ENCODE results near the gene MGLL.

MGLL gene

DNA sequence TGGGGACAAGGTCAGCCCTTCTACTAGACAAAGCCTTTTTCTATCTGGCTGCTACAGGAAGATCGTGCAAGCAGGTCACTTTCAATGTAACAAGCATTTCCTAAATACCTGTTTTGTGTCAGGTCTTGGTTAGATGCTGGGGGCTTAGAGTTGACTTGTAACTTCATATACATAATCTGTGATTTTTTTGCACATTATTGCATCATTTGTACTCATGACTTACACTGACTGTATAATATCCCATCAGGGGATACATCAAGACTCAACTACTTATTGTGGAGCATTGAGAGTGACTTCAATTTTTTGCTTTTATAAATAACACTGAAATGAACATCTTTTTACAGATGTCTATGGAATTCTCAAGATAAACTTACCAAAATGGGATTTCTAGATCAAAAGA lies 80.6 kb downstream of the MGLL start:
- no peak overlapping the region for H3K9ac ChIP-seq (ENCODE audit: low read depth, low read length)
- no peaks in the 10 kb centered on the region for H3K9me3 ChIP-seq (ENCODE audit: control insufficient read depth, insufficient read depth, low read length)
- H3K36me3 ChIP-seq (ENCODE audit: insufficient read depth, low read length): no peaks in the 10 kb centered on the region
- 0 out of 2 replicates have a peak, but pooled peaks cover 5% of the 10 kb centered on the region for H3K4me1 ChIP-seq (ENCODE audit: insufficient read depth, low read length)

DNA sequence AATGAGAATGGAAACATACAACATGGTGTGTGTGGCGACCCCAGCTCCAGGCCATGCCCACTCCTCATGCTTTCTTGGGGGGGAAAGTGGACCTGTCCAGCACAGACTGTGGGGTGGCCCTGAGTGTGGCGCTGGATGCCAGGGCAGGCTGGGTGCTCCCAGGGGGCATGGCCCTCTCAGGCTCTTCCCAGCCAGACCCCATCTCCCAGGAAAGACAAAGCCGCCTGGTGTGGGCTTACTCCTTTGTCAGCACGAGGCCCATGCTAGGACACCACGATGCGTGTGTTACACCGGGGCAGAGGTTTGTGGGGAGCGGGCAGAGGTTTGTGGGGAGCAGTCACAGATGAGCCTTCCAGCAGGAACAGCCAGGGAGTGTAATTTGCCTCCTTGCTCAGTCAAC lies 81.1 kb downstream of the MGLL start:
- Histone ChIP-seq H3K4me1 (ENCODE audit: insufficient read depth, low read length) (peaks cover 6% of the 10 kb centered on the region; the same call in 1 of the 2 replicates), H3K9me3 (ENCODE audit: control insufficient read depth, insufficient read depth, low read length) (no peaks in the 10 kb centered on the region), H3K36me3 (ENCODE audit: insufficient read depth, low read length) (no peaks in the 10 kb centered on the region), H3K9ac (ENCODE audit: low read depth, low read length) (no peak overlapping the region)

DNA sequence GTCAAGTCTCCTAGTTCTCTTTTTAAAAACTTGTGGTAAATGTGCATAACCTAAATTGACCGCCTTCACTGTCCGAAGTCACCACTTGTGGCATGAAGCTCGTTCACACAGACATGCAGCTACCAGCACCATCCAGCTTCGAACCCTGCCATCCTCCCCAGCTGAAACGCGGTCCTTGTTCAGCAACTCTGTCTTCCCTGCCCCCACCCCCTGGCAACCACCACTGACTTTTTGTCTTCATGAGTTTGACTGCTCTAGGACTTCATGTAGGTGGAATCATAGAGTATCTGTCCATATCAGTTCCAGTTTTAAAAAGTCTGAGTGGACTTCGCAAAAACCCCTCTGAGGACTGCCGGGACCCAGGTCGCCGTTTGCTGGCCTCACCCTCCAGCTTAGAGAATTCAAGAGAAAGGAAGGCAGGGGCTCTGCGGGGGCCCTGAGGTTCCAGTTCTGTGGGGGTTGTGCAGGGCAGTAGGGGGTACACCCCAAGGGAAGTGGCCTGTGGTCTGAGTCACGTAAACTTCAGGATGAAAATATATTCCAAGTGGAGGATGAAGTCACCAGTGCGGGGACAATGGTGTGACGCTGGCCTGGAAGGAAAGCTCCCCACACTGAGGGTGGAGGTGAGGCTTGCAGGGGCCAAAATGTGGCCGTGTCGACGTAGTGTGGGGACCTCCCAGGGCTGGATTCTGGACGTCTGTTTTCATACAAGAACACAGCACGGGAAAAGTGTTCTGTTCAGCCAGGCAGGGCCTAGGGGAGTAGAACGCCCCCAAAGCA lies 82.0 kb downstream of the MGLL start:
- Histone ChIP-seq H3K4me1 (ENCODE audit: insufficient read depth, low read length) (peaks cover 10% of the 10 kb centered on the region; the same call in 1 of the 2 replicates), H3K9me3 (ENCODE audit: control insufficient read depth, insufficient read depth, low read length) (no peaks in the 10 kb centered on the region), H3K9ac (ENCODE audit: low read depth, low read length) (no peak overlapping the region), H3K36me3 (ENCODE audit: insufficient read depth, low read length) (no peaks in the 10 kb centered on the region)

DNA sequence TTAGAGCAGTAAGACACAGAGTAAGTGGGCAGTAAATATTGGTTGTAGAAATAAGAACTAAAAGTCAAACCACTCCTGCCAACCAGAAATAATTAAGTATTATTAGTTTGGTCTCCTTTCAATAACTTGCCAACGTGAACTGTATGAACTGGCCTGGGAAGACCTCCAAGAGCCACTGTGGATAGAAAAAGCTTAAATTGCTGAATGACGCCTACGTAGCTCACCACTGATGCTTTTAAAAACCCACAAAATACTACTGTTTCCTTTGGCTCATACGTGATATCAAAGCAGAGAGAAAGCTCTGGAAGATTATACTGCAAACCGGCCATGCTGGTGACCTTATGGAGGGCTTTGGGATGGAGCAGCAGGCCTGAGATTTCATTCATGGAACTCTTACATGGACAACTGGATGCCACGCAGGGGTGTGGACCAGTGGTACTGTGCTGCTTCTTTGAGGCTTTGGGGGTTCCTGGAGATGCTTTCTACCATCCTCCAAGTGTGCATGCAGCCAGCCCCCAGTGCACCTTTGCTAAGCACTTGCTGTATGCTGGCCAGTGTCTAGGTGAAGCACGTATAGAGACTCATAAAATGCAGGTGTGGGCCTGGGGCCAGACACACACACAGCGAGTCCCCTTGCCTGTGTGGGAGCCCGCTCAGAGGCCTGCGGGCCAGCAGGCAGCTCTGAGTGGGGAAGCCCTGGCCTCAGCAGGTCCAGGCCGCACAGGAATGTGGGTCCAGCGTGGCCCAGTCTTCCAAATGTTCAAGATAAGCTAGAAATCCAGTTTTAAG lies 82.8 kb downstream of the MGLL start:
- Histone ChIP-seq H3K36me3 (ENCODE audit: insufficient read depth, low read length) (no peaks in the 10 kb centered on the region), H3K4me1 (ENCODE audit: insufficient read depth, low read length) (peaks cover 15% of the 10 kb centered on the region; the same call in 1 of the 2 replicates), H3K9me3 (ENCODE audit: control insufficient read depth, insufficient read depth, low read length) (no peaks in the 10 kb centered on the region), H3K9ac (ENCODE audit: low read depth, low read length) (no peak overlapping the region)

DNA sequence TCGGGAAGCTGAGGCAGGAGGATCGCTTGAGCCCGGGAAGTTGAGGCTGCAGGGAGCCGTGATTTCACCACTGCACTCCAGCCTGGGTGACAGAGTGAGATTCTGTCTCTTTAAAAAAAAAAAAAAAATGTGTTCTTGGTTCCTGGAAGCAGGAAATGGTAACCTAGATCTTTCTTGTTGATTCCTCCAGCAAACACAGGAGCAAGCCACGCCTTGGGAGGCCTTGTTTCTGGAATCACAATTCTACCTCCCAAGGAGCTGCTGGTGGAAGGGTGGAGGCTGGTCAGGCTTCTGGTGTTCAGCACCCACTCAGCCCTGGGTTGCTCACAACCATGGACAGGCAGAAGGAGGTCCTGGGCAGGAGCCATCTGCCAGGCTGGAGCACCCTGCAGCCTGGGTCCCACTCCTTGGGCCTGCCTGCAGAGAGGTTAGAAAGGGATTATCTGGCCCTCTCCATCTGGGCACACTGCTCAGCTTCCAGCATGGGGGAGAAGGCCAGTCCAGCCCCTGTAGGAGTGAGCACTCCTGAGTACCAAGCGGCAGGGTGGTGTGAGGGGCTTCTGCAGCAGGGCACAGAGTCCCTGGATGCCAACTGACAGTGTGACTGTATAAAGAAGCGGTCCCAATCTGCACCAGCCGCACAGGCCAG lies 84.0 kb downstream of the MGLL start:
- Histone ChIP-seq H3K9me3 (ENCODE audit: control insufficient read depth, insufficient read depth, low read length) (no peaks in the 10 kb centered on the region), H3K9ac (ENCODE audit: low read depth, low read length) (no peak overlapping the region), H3K36me3 (ENCODE audit: insufficient read depth, low read length) (no peaks in the 10 kb centered on the region), H3K4me1 (ENCODE audit: insufficient read depth, low read length) (peaks cover 23% of the 10 kb centered on the region; the same call in 1 of the 2 replicates)

DNA sequence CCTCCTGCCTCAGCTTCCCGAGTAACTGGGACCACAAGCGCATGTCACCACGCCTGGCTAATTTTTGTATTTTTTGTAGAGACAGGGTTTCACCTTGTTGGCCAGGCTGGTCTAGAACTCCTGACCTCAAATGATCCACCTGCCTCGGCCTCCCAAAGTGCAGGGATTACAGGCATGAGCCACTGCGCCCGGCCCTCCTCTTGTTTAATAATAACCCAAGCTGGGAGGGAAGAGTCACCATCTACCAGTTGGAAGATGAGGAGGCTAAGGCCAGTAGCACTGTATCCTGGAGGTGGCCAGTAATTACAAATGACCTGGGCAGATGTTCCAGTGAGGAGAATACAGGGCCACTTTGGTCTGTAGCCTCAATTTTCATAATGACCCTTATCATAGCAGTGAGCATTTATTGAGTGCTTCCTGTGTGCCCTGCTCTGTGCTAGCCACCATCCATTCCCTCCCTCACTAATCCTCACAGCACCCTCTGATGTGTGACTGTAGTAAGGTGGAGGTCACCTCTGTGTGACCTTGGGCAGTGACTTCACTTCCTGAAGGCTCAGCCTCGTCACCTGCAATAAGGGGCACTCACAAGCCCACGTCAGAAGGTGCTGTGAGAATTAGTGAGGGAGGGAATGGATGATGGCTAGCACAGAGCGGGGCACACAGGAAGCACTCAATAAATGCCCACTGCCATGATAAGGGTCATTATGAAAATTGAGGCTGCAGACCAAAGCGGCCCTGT lies 85.3 kb downstream of the MGLL start:
- H3K9me3 ChIP-seq (ENCODE audit: control insufficient read depth, insufficient read depth, low read length): no peaks in the 10 kb centered on the region
- H3K4me1 ChIP-seq (ENCODE audit: insufficient read depth, low read length): peaks cover 31% of the 10 kb centered on the region
- H3K36me3 ChIP-seq (ENCODE audit: insufficient read depth, low read length): no peaks in the 10 kb centered on the region
- no peak overlapping the region for H3K9ac ChIP-seq (ENCODE audit: low read depth, low read length)

DNA sequence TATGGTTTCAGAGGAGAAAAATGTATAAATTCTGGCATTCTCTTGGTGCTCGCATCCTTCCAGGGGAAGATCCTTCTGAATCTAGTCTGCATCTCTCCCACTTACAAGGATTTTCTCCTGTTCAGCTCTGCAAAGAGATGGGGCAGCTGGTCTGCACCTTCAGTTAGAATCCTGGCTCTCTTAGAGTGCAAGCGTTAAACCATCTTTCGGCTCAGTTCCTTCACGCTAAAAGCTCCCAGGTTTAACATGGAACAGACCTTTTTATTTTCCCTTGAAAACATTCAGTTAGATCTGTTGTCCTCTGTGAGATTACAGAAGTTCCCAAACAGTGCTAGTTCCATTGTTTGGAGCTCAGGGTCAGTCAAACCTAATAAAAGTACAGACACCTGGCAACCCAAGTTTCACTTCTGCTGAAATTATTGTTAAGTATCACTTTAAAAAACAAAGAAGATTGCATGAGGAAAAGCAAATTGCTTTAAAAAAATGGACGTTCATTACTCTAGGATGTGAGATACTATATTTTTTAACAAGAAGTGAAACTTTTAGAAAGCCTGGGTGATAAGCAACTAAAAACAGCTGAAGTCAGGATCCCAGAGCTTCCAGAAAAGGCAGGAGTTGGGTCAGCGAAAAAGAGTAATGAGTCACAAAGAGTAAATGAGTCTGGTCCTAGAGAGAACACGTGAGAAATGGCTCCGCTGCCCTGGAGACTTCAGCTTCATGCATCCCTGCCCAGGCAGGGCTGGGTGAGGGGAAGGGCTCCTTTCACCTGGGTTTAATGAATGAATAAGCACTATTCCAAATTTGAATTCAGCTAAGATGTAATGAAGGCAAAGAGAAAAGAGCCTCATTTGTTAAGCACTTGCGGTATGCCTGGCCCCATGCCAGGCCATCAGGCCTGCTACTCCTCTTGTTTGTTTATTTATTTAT lies 86.3 kb downstream of the MGLL start:
- Histone ChIP-seq H3K4me1 (ENCODE audit: insufficient read depth, low read length) (peaks cover 38% of the 10 kb centered on the region), H3K9me3 (ENCODE audit: control insufficient read depth, insufficient read depth, low read length) (no peaks in the 10 kb centered on the region), H3K36me3 (ENCODE audit: insufficient read depth, low read length) (no peaks in the 10 kb centered on the region), H3K9ac (ENCODE audit: low read depth, low read length) (no peak overlapping the region)

DNA sequence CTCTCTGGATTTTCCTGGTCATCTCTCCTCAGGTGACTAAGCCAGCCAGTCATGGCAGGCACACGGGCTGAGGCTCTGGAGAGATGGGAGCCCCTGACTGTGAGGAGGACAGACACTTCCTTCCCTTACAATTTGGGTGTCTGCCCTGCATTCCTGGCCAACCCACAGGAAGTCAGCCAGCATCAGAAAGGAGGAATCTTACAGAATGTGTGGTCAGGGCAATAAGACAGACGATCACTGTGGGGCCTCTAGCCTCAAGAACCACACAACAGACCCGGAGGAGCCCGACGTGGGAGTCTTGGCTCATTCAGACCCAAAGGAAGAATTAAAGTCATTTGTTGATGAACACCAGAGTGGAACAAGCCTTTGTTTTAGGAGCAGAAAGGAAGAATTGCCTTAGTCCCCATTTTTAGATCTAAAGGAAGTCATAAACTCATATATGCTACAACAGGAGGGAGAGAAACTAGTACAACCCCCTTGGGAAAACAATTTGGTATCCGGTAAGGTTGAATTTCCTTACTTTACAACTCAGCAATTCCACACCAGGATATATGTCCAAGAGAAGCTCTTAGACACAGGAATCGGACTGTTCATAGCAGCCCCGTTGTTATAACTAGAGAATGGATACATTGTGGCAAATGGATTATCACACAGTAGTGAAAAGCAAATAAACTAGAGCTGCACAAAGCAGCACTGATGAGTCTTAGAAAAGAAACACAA lies 87.4 kb downstream of the MGLL start:
- H3K36me3 ChIP-seq (ENCODE audit: insufficient read depth, low read length): no peaks in the 10 kb centered on the region
- H3K4me1 ChIP-seq (ENCODE audit: insufficient read depth, low read length): peaks cover 38% of the 10 kb centered on the region
- H3K9me3 ChIP-seq (ENCODE audit: control insufficient read depth, insufficient read depth, low read length): no peaks in the 10 kb centered on the region
- H3K9ac ChIP-seq (ENCODE audit: low read depth, low read length): no peak overlapping the region

DNA sequence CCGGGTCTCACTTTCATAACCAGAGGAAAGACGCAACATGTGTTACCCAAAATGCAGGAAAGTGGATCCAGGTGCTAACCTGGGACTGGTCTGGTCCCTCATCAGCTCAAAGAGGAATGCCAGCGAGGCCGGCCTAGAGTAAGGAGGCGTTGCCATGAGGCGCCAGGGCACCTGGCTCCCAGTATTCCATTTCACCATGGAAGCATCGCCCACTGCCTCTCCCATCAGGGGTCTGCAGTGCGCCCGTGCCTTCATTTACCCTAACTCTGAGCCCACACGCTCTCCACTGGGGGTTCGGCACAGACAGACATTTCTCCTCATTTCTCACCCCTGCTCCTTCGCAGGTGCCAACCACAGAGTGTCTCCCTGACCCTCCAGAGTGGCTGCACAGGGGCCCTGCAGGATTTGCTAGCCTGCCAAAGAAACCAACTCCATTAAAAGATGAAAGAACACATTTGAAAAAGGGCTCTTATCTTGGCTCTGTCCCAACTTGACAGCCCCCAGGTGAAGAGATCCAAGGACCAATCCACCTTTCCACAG lies 88.1 kb downstream of the MGLL start:
- Histone ChIP-seq H3K9ac (ENCODE audit: low read depth, low read length) (no peak overlapping the region), H3K4me1 (ENCODE audit: insufficient read depth, low read length) (peaks cover 38% of the 10 kb centered on the region)

DNA sequence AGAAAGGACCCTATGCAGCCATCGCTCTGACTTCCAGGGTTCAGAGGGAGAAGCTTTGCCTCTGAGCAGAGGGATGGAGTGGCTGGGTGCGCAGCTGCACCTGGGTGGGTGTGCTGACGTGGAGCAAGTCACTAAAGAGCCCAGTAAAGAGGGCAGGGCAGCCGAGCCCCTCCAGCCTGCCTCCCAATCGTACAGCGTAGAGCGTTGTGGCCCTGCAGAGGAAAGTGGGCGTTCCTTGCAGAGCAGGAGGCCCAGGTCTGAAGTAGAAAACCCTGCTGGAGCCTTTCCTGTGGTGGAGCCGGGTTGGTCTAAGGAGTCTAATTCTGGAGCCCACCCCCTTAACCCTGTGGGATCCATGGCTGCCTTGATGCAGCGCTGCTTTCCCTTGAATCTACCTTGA lies 88.5 kb downstream of the MGLL start:
- Histone ChIP-seq H3K36me3 (ENCODE audit: insufficient read depth, low read length) (no peaks in the 10 kb centered on the region), H3K9ac (ENCODE audit: low read depth, low read length) (no peak overlapping the region), H3K4me1 (ENCODE audit: insufficient read depth, low read length) (peaks cover 38% of the 10 kb centered on the region), H3K9me3 (ENCODE audit: control insufficient read depth, insufficient read depth, low read length) (no peaks in the 10 kb centered on the region)

More for the DNA sequence above, 88.1 kb downstream of the MGLL start:
- H3K36me3 ChIP-seq (ENCODE audit: insufficient read depth, low read length): no peaks in the 10 kb centered on the region
- no peaks in the 10 kb centered on the region for H3K9me3 ChIP-seq (ENCODE audit: control insufficient read depth, insufficient read depth, low read length)

DNA sequence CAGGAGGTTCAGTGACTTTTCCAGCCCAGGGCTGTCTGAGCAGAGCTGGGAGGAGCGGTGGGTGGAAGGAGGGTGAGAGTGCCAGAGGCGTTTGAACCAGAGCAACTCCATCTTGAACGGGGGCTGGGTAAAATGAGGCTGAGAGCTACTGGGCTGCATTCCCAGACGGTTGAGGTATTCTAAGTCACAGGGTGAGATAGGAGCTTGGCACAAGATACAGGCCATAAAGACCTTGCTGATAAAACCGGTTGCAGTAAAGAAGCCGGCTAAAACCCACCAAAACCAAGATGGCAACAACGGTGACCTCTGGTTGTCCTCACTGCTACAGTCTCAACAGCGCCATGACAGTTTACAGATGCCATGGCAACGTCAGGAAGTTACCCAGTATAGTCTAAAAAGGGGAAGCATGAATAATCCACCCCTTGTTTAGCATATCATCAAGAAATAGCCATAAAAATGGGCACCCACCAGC lies 89.4 kb downstream of the MGLL start:
- Histone ChIP-seq H3K36me3 (ENCODE audit: insufficient read depth, low read length) (no peaks in the 10 kb centered on the region), H3K4me1 (ENCODE audit: insufficient read depth, low read length) (peaks cover 38% of the 10 kb centered on the region), H3K9ac (ENCODE audit: low read depth, low read length) (no peak overlapping the region), H3K9me3 (ENCODE audit: control insufficient read depth, insufficient read depth, low read length) (no peaks in the 10 kb centered on the region)

DNA sequence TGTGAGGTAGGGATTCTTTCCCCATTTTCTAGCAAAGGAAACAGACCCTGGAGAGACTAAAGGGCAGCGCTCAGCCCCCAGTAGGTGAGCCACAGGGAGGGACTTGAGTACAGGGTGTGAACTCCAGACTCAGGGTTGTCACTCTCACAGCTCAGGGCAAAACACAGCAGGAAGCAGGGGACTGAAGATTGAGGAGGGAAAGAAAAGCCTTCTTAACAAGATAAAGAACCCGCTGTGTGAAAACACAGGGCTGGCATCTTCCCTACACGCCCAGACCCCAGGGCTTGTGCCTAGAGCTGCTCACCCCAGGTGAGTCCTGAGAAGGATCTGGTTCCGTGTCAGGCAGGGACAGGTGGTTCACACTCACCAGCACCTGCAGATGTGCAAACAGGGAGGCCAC lies 90.0 kb downstream of the MGLL start:
- Histone ChIP-seq H3K9me3 (ENCODE audit: control insufficient read depth, insufficient read depth, low read length) (no peaks in the 10 kb centered on the region), H3K36me3 (ENCODE audit: insufficient read depth, low read length) (no peaks in the 10 kb centered on the region), H3K4me1 (ENCODE audit: insufficient read depth, low read length) (peaks cover 38% of the 10 kb centered on the region), H3K9ac (ENCODE audit: low read depth, low read length) (no peak overlapping the region)

Data from ES-I3 (cell line).